HG03558 (cell line): ENCODE data around the gene PIWIL1.

ENCODE experiments used
- ATAC-seq: cut with Tn5 transposase; IDR thresholded peaks from one replicate; pipeline ENCODE4 v1.9.1; 2021; ENCODE audit warnings: moderate number of reproducible peaks; ENCODE audit not compliant: unreplicated experiment; ENCODE audit errors: extremely low read depth

PIWIL1 gene

GRCh38 chr12:130369816-130370215, 32.1 kb downstream of the PIWIL1 start:
- ATAC-seq = no peak

- no peak for ATAC-seq
These were observed 33.6 kb downstream of the PIWIL1 start for GRCh38 chr12:130371296-130371695.

GRCh38 chr12:130372936-130373335, 35.2 kb downstream of the PIWIL1 start:
- no peak for ATAC-seq

- ATAC-seq = no peak
These were observed 36.4 kb downstream of the PIWIL1 start for GRCh38 chr12:130374083-130374482.

GRCh38 chr12:130375296-130376287, 37.9 kb downstream of the PIWIL1 start:
- ATAC-seq = no peak

GRCh38 chr12:130382818-130383217, 45.1 kb downstream of the PIWIL1 start:
- no peak for ATAC-seq

GRCh38 chr12:130384234-130384633, 46.5 kb downstream of the PIWIL1 start:
- ATAC-seq = no peak

GRCh38 chr12:130385193-130385592, 47.5 kb downstream of the PIWIL1 start:
- ATAC-seq = no peak

- no peak for ATAC-seq
These were observed 53.5 kb downstream of the PIWIL1 start for GRCh38 chr12:130391186-130391585.

- ATAC-seq = no peak
These were observed 57.2 kb downstream of the PIWIL1 start for GRCh38 chr12:130394906-130395305.

- no peak for ATAC-seq
These were observed 59.0 kb downstream of the PIWIL1 start for GRCh38 chr12:130396667-130397066.

- ATAC-seq = no peak
These were observed 60.6 kb downstream of the PIWIL1 start for GRCh38 chr12:130398100-130398848.

- ATAC-seq = no peak
These were observed 64.0 kb downstream of the PIWIL1 start for GRCh38 chr12:130401703-130402102.

- no peak for ATAC-seq
These were observed 67.6 kb downstream of the PIWIL1 start for GRCh38 chr12:130405332-130405731.

GRCh38 chr12:130412384-130412783, 74.7 kb downstream of the PIWIL1 start:
- ATAC-seq = no peak

- no peak for ATAC-seq
These were observed 76.2 kb downstream of the PIWIL1 start for GRCh38 chr12:130413909-130414308.

- ATAC-seq = no peak
These were observed 76.7 kb downstream of the PIWIL1 start for GRCh38 chr12:130414381-130414780.

- ATAC-seq = no peak
These were observed 80.6 kb downstream of the PIWIL1 start for GRCh38 chr12:130418251-130418650.

GRCh38 chr12:130419116-130419515, 81.4 kb downstream of the PIWIL1 start:
- no peak for ATAC-seq

GRCh38 chr12:130420071-130420470, 82.4 kb downstream of the PIWIL1 start:
- ATAC-seq = no peak

GRCh38 chr12:130421896-130422295, 84.2 kb downstream of the PIWIL1 start:
- no peak for ATAC-seq
